GM12891 (cell line): ENCODE results near the gene SLC44A1.

Experiments
- PAX5 ChIP-seq: IDR thresholded peaks from 2 replicates; pipeline ENCODE4 v1.6.1; 2011; ENCODE audit warnings: low read length, moderate library complexity, mild to moderate bottlenecking; ENCODE audit not compliant: insufficient read depth, severe bottlenecking
- POLR2A ChIP-seq: IDR thresholded peaks from 2 replicates; pipeline ENCODE4 v1.6.1; 2011; ENCODE audit warnings: low read depth, low read length, control low read depth
- POLR2AphosphoS5 ChIP-seq: IDR thresholded peaks from 2 replicates; pipeline ENCODE4 v1.6.1; 2011; ENCODE audit warnings: low read depth, low read length, control low read depth
- POU2F2 ChIP-seq: IDR thresholded peaks from 2 replicates; pipeline ENCODE4 v1.6.1; 2011; ENCODE audit warnings: low read depth, mild to moderate bottlenecking, control low read depth, low read length, moderate library complexity
- SPI1 ChIP-seq: IDR thresholded peaks from 2 replicates; pipeline ENCODE4 v1.6.1; 2011; ENCODE audit warnings: low read depth, low read length, control low read depth
- TAF1 ChIP-seq: IDR thresholded peaks from 2 replicates; pipeline ENCODE4 v1.6.1; 2011; ENCODE audit warnings: low read depth, low read length, control low read depth

DNA sequence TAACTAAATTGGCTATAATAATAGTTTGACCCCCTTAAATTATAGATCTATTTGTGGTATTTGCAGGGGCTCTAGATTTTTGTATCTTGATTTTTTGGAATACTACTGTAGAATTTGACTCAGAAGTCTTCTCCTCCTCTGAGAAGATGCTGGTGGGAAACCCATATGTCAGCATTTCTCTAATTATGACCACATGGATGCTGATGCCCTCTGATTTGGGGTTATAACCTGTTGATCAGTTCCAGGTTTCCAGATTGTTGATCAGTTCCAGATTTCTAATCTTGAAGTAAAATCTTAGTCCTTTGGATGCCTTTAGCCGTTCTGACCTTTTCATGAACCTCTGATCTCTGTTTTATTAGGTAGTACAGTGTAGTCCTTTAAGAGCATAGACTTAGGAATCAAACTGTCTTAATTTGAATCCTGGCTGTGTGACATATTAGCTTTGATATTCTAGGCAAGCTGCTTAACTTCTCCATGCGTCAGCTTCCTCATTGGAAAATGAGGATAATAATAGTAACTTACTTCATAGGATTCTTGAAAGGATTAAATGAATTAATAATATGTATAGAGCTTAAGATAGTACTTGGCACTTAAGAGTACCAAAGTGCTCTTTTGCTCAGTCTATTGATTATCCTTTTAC lies 211.5 kb downstream of the SLC44A1 start:
- TF ChIP-seq POLR2AphosphoS5, result no peak
- no peak for TF ChIP-seq POLR2A
- no peak for TF ChIP-seq SPI1
- TF ChIP-seq TAF1, result no peak
- TF ChIP-seq POU2F2, result no peak
- no peak for TF ChIP-seq PAX5
